C4-2B (cell line): ENCODE data around the gene FBXL15.
A peak's percentile ranks its signal among the peaks of the same experiment; 100 is the strongest.

Source experiments
- H3K27ac ChIP-seq: fragments of 450-650 bp; 2 replicates; pipeline ENCODE4 v1.5.1; 2017
- ZFX ChIP-seq: fragments of 450-650 bp; IDR thresholded peaks from 2 replicates; pipeline ENCODE4 v1.6.1; 2017
- TF ChIP-seq, protein P1 (sequence below): fragments of 450-650 bp; conservative IDR thresholded peaks from 2 replicates; pipeline ENCODE4 v1.5.1; 2017; ENCODE audit warnings: mild to moderate bottlenecking

The FBXL15 gene

DNA sequence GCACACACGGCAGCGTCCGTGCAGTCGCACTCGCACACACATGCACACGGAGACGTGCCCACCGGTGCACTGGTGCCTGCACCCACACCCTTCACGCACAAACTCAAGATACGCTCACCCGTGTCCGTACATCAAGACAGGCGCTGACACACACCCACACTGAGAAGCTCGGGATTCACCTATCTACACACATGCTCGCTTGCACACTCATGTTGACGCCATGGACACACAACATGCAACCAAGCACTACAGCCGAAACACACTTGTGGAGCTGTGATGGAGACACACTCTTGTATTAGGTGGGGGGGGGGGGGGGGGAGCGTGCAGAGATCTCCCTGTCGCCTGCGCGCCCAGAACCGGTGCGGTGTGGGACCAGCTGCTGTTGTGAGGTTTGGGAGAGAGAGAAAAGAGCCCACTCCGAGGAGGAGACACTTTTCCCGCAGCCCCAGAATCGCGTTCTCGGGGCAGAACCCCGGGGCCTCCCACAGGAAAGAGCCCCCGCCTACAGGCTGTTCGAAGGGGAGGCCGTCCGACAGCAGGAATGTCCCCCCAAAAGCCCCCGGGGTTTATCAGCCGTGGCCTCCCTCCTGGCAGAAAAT, 25.7 kb upstream of the FBXL15 start:
- peak overlapping the region; percentile 65 for H3K27ac ChIP-seq
- no peak for TF ChIP-seq ZFX
- TF ChIP-seq, protein P1, sequence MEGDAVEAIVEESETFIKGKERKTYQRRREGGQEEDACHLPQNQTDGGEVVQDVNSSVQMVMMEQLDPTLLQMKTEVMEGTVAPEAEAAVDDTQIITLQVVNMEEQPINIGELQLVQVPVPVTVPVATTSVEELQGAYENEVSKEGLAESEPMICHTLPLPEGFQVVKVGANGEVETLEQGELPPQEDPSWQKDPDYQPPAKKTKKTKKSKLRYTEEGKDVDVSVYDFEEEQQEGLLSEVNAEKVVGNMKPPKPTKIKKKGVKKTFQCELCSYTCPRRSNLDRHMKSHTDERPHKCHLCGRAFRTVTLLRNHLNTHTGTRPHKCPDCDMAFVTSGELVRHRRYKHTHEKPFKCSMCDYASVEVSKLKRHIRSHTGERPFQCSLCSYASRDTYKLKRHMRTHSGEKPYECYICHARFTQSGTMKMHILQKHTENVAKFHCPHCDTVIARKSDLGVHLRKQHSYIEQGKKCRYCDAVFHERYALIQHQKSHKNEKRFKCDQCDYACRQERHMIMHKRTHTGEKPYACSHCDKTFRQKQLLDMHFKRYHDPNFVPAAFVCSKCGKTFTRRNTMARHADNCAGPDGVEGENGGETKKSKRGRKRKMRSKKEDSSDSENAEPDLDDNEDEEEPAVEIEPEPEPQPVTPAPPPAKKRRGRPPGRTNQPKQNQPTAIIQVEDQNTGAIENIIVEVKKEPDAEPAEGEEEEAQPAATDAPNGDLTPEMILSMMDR = no peak

DNA sequence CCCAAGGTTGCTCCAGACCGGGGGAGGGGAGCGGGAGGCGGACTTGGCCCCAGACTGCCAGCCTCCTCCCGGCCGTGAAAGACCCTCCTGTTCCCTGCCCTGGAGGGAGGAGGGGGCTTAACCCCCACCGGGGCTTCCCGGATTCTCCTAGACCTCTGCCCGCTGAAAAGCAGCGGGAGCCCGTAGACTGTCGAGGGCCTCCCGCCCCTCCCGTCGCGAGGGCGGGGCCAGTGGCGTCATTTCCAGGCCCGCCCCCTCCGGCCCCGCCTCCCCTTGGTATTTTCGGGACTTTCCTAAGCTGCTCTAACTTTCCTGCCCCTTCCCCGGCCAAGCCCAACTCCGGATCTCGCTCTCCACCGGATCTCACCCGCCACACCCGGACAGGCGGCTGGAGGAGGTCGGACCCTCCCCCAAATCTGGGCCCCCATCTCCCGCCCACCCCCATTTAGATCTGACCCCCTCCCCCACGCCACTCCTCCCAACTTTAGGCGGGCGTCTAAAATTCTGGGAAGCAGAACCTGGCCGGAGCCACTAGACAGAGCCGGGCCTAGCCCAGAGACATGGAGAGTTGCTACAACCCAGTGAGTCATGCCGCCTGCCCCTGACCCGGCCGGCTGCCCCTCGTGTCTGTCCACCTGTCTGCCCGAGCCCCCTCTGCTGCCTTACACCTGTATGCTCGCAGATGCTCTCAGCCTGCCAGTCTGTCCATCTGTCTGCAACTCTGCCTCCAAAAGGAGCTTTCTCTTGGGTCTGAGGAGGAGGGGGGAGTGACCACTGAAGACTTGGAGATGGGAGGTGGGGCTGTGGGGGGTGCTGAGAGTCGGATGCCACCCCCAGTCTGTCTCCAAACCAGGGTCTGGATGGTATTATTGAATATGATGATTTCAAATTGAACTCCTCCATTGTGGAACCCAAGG, 25.0 kb upstream of the FBXL15 start, which contains the start of gene NFKB2:
Gene NFKB2, plus strand, starts transcription at position 306 of the 917 bp plus-strand sequence. Its CDS starts 255 bp downstream, at position 561.
- TF ChIP-seq, protein P1 = no peak
- TF ChIP-seq ZFX = no peak
- peak within 1 kb of the TSS; percentile 65 for H3K27ac ChIP-seq

DNA sequence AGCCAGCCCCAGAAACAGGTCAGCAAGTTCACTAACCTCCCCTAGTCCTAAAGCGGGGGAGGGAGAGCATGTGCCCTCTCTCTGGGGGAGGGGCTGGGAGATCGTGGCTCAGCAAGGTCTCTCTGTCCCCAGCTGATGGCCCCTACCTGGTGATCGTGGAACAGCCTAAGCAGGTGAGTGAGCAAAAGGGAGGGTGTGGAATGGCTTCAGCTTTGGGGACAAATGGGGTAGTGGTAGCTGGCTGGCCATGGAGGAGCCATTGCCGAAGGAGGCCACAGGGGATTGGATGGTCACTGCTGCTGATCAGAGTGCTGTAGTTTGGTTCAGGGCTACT, 24.4 kb upstream of the FBXL15 start:
- peak overlapping the region; percentile 65 for H3K27ac ChIP-seq
- TF ChIP-seq, protein P1 = no peak
- TF ChIP-seq ZFX = no peak

DNA sequence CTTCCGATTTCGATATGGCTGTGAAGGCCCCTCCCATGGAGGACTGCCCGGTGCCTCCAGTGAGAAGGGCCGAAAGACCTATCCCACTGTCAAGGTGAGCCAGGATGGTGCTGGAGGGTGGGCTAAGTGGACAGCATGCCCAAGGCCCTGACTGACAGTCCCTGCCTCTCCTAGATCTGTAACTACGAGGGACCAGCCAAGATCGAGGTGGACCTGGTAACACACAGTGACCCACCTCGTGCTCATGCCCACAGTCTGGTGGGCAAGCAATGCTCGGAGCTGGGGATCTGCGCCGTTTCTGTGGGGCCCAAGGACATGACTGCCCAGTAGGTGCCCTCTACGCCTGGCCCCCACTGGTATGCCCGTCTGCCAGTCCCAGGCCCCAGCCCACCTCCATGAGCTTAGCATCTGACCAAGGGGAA, 23.9 kb upstream of the FBXL15 start:
- TF ChIP-seq, protein P1 = no peak
- no peak for TF ChIP-seq ZFX
- H3K27ac ChIP-seq = peak overlapping the region; percentile 65; the same call in 1 of the 2 replicates

DNA sequence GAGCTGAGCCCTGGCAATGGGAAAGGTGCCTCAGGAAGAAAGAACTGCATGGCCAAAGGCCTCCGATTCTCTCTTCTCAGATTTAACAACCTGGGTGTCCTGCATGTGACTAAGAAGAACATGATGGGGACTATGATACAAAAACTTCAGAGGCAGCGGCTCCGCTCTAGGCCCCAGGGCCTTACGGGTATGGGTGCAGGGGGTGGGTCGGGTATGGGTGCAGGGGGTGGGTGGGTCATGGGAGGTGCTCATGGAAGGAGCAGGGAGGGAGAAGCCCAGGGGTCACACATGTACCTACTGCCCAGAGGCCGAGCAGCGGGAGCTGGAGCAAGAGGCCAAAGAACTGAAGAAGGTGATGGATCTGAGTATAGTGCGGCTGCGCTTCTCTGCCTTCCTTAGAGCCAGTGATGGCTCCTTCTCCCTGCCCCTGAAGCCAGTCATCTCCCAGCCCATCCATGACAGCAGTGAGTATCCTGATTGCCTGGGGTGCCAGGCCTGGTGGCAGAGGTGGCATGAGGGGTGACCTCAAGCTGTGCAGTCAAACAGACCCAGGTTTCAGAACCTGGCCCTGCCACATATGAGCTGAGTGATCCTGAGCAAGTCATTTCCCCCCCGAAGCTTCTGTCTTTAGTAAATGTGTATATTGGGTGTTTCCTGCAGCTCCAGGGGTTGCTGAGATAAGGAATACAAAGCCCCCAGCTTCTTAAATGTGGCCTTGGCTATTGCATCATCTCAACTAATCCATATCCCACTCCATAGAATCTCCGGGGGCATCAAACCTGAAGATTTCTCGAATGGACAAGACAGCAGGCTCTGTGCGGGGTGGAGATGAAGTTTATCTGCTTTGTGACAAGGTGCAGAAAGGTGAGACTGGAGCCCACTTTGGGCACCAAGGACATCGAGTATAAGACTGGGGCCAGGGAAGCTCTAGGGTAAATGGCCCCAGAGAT, 23.1 kb upstream of the FBXL15 start:
- H3K27ac ChIP-seq = no peak overlapping the region
- TF ChIP-seq, protein P1 = no peak
- TF ChIP-seq ZFX = no peak

DNA sequence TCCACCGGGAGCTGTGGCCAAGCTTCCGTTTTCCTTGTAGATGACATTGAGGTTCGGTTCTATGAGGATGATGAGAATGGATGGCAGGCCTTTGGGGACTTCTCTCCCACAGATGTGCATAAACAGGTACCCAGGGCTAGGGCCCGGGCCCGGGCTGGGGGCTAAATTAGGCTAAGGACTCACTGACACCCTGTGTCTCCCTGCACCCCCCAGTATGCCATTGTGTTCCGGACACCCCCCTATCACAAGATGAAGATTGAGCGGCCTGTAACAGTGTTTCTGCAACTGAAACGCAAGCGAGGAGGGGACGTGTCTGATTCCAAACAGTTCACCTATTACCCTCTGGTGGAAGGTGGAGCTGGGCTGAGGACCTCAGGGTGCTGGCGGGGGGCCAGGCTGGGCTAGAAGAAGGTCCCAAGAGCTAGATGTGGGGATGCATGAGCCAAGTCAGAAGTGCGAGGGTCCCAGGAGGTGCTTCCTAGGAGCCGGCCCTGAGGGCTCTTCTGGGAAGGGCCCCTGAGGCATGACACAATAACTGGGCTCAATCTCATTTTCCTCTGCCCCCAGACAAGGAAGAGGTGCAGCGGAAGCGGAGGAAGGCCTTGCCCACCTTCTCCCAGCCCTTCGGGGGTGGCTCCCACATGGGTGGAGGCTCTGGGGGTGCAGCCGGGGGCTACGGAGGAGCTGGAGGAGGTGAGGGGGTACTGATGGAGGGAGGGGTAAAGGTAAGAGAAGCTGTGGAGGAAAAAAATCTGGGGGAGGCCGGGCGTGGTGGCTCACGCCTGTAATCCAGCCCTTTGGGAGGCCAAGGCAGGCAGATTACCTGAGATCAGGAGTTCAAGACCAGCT, 22.2 kb upstream of the FBXL15 start:
- peak overlapping the region; percentile 69 for H3K27ac ChIP-seq
- no peak for TF ChIP-seq ZFX
- TF ChIP-seq, protein P1 = no peak
